Neutrophil (primary cell): ENCODE measurements around the gene MYOM1.

ENCODE experiments used
- H3K27ac ChIP-seq: fragments of 200-600 bp; sonication (generic); 2 replicates; pipeline ENCODE4 v1.5.1; 2016; ENCODE audit warnings: mild to moderate bottlenecking, moderate library complexity
- H3K27me3 ChIP-seq: fragments of 200-600 bp; sonication (generic); 2 replicates; pipeline ENCODE4 v1.6.0; 2016; ENCODE audit warnings: mild to moderate bottlenecking
- H3K36me3 ChIP-seq: fragments of 200-600 bp; sonication (generic); 2 replicates; pipeline ENCODE4 v1.5.1; 2017
- H3K4me1 ChIP-seq, 2 experiments: fragments of 200-600 bp in 1 of 2; sonication (generic) in 1 of 2; 1 replicate in 1 of 2; 2 replicates in 1 of 2; pipeline versions ENCODE4 v1.5.1 to v1.6.1; 2013 to 2016; ENCODE audit warnings: low read depth in 1 of 2, low read length in 1 of 2, mild to moderate bottlenecking in 1 of 2, moderate library complexity in 1 of 2; ENCODE audit not compliant: control insufficient read depth in 1 of 2, insufficient read depth in 1 of 2
- H3K4me3 ChIP-seq, 2 experiments: fragments of 200-600 bp in 1 of 2; sonication (generic) in 1 of 2; 1 replicate in 1 of 2; 2 replicates in 1 of 2; pipeline ENCODE4 v1.5.1; 2013 to 2016; ENCODE audit warnings: low read depth in 1 of 2, low read length in 1 of 2, mild to moderate bottlenecking in 1 of 2, moderate library complexity in 1 of 2
- H3K9me3 ChIP-seq: fragments of 200-600 bp; sonication (generic); 2 replicates; pipeline ENCODE4 v1.5.1; 2016
- CTCF ChIP-seq: fragments of 200-600 bp; sonication (generic); IDR thresholded peaks from 2 replicates; pipeline ENCODE4 v1.5.1; 2016; ENCODE audit warnings: antibody characterized with exemption

MYOM1 gene

GRCh38 chr18:3092727-3093126 lies 127.0 kb downstream of the MYOM1 start:
- TF ChIP-seq CTCF: no peak

GRCh38 chr18:3089579-3089978 lies 130.2 kb downstream of the MYOM1 start:
- Histone ChIP-seq H3K9me3 (no peaks in the 10 kb centered on the region), H3K4me3 (no peak overlapping the region), H3K4me1 (peaks cover 0 to 5% of the 10 kb centered on the region in 2 experiments), H3K36me3 (no peaks in the 10 kb centered on the region), H3K27me3 (no peaks in the 10 kb centered on the region), H3K27ac (no peak overlapping the region)
- no peak for TF ChIP-seq CTCF

More at GRCh38 chr18:3092727-3093126, 127.0 kb downstream of the MYOM1 start:
- Histone ChIP-seq H3K36me3 (no peaks in the 10 kb centered on the region), H3K4me1 (peaks cover 3 to 16% of the 10 kb centered on the region in 2 experiments), H3K4me3 (no peak overlapping the region), H3K27ac (no peak overlapping the region), H3K27me3 (no peaks in the 10 kb centered on the region), H3K9me3 (no peaks in the 10 kb centered on the region)

GRCh38 chr18:3088449-3088848 lies 131.3 kb downstream of the MYOM1 start:
- Histone ChIP-seq H3K27ac (no peak overlapping the region), H3K4me1 (peaks cover 0 to 5% of the 10 kb centered on the region in 2 experiments), H3K27me3 (no peaks in the 10 kb centered on the region), H3K36me3 (no peaks in the 10 kb centered on the region), H3K9me3 (no peaks in the 10 kb centered on the region), H3K4me3 (no peak overlapping the region)
- no peak for TF ChIP-seq CTCF

GRCh38 chr18:3086871-3087270 lies 132.9 kb downstream of the MYOM1 start:
- Histone ChIP-seq H3K4me1 (peaks cover 0 to 5% of the 10 kb centered on the region in 2 experiments), H3K9me3 (no peaks in the 10 kb centered on the region), H3K27ac (no peak overlapping the region), H3K36me3 (no peaks in the 10 kb centered on the region), H3K27me3 (no peaks in the 10 kb centered on the region), H3K4me3 (no peak overlapping the region)
- TF ChIP-seq CTCF: no peak

- Histone ChIP-seq H3K9me3 (no peaks in the 10 kb centered on the region), H3K4me1 (peaks cover 0 to 5% of the 10 kb centered on the region in 2 experiments)
Measured at GRCh38 chr18:3085612-3086011, 134.2 kb downstream of the MYOM1 start.

More at GRCh38 chr18:3085612-3086011, 134.2 kb downstream of the MYOM1 start:
- no peak for TF ChIP-seq CTCF
- no peaks in the 10 kb centered on the region for H3K27me3 ChIP-seq
- H3K36me3 ChIP-seq: no peaks in the 10 kb centered on the region
- H3K27ac ChIP-seq: no peak overlapping the region
- H3K4me3 ChIP-seq: no peak overlapping the region
